HPDE6-E6E7 (cell line): ENCODE measurements around the gene COMMD4.
"Not testable (repeated sequence)": the region's sequence is repeated elsewhere in the genome, so short reads cannot be mapped to it uniquely, and the experiment has no call there.

ENCODE experiments used
- DNase-seq: peaks from one replicate; pipeline ENCODE4 v3.0.0; 2011; ENCODE audit warnings: missing footprints; ENCODE audit errors: extremely low spot score

COMMD4 gene

GRCh38 chr15:75335705-75336355, at the start of gene COMMD4:
TSS of gene COMMD4 (plus strand) at chr15:75336063. CDS start at chr15:75336090, 27 bp downstream.
- peak; percentile 64 for DNase-seq

- DNase-seq = not testable (repeated sequence)
Measured at GRCh38 chr15:75293660-75294059, 42.2 kb upstream of the COMMD4 start.

GRCh38 chr15:75298541-75299310, 37.1 kb upstream of the COMMD4 start:
- not testable (repeated sequence) for DNase-seq

- not testable (repeated sequence) for DNase-seq
Measured at GRCh38 chr15:75299311-75299688, 36.6 kb upstream of the COMMD4 start.

- DNase-seq = not testable (repeated sequence)
Measured at GRCh38 chr15:75300026-75300425, 35.8 kb upstream of the COMMD4 start.

- DNase-seq = no peak
Measured at GRCh38 chr15:75302318-75302717, 33.5 kb upstream of the COMMD4 start.

GRCh38 chr15:75302753-75303152, 33.1 kb upstream of the COMMD4 start:
- DNase-seq = not testable (repeated sequence)

GRCh38 chr15:75306188-75306587, 29.7 kb upstream of the COMMD4 start:
- DNase-seq = no peak

GRCh38 chr15:75307778-75308390, 28.0 kb upstream of the COMMD4 start:
- DNase-seq = peak; percentile 64

- no peak for DNase-seq
Measured at GRCh38 chr15:75309711-75310110, 26.2 kb upstream of the COMMD4 start.

- DNase-seq = not testable (repeated sequence)
Measured at GRCh38 chr15:75312548-75312947, 23.3 kb upstream of the COMMD4 start.

GRCh38 chr15:75313116-75313845, 22.6 kb upstream of the COMMD4 start:
- DNase-seq = no peak

- DNase-seq = no peak
Measured at GRCh38 chr15:75314552-75315290, 21.1 kb upstream of the COMMD4 start.

GRCh38 chr15:75319231-75319897, 16.5 kb upstream of the COMMD4 start:
- not testable (repeated sequence) for DNase-seq

- no peak for DNase-seq
Measured at GRCh38 chr15:75321711-75322110, 14.2 kb upstream of the COMMD4 start.

GRCh38 chr15:75325922-75326321, 9.9 kb upstream of the COMMD4 start:
- no peak for DNase-seq

- no peak for DNase-seq
Measured at GRCh38 chr15:75327005-75327404, 8.9 kb upstream of the COMMD4 start.

- no peak for DNase-seq
Measured at GRCh38 chr15:75327491-75327890, 8.4 kb upstream of the COMMD4 start.

- no peak for DNase-seq
Measured at GRCh38 chr15:75328493-75329314, 7.2 kb upstream of the COMMD4 start.

GRCh38 chr15:75329571-75329970, 6.3 kb upstream of the COMMD4 start:
- DNase-seq = no peak
